ENCODE measurements around the gene CTNND2.

DNA sequence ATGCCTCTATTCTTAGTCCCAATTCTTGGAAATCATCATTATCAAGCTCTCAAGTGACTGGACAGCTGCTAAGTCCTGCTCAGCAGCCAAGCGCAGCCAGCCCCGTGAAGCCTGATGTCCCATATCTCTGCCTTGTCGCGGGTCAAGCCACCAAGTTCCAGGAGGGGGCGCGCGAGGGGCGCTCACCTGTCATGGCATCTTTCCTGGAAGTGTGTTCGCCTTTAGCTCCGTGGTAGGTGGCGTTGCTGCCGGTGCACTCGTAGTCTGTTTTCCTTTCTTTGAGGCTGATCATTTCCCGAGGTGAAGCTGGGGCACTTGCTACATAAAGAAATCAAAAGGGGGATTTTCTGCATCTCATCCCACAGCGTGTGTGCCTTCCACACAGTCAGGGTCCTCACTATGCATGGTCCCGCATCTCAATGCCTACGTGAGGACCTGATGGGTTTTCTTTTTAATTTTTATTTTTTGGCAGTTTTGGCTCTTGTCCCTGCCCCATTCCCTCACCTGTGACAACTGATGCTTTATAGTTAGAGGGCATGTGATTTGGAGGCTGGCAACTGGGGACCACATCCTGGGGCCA, 916.2 kb downstream of the CTNND2 start:
- TF ChIP-seq POLR2A (IDR thresholded peaks at IDR 0.05), result no peak
- TF ChIP-seq CTCF (IDR thresholded peaks at IDR 0.05 in 4 of 5, conservative IDR thresholded peaks at IDR 0.05 in 1 of 5), result no peak
